Skeletal muscle tissue (tissue), 4 donors: ENCODE measurements around the gene ADGRF5. TPM values are rescaled to one million over a fixed set of nuclear protein-coding genes. Genes with fewer than 3 reads are reported as not detected.
A peak's percentile ranks its signal among the peaks of the same experiment; 100 is the strongest.

Source experiments
- H3K27ac ChIP-seq: one replicate; pipeline ENCODE4 v1.7.0; 2013; ENCODE audit warnings: mild to moderate bottlenecking, low read depth, low read length, inconsistent platforms
- H3K27me3 ChIP-seq, 3 donors: one replicate each; pipeline ENCODE4 v1.7.0; 2013; ENCODE audit warnings: low read length in 3 of 3; ENCODE audit not compliant: control insufficient read depth in 3 of 3, insufficient read depth in 3 of 3
- H3K36me3 ChIP-seq, 3 donors: one replicate each; pipeline ENCODE4 v1.7.0; 2013; ENCODE audit warnings: low read length in 3 of 3; ENCODE audit not compliant: control insufficient read depth in 3 of 3, insufficient read depth in 3 of 3
- H3K4me1 ChIP-seq, 3 donors: one replicate each; pipeline ENCODE4 v1.7.0; 2013; ENCODE audit warnings: low read length in 3 of 3, mild to moderate bottlenecking in 3 of 3; ENCODE audit not compliant: control insufficient read depth in 3 of 3, insufficient read depth in 3 of 3
- H3K4me3 ChIP-seq, 3 donors: one replicate each; pipeline ENCODE4 v1.7.0; 2013; ENCODE audit warnings: low read length in 3 of 3
- H3K9ac ChIP-seq, 3 donors: one replicate each; pipeline ENCODE4 v1.7.0; 2013; ENCODE audit warnings: low read length in 3 of 3, mild to moderate bottlenecking in 3 of 3, moderate library complexity in 2 of 3, low read depth in 1 of 3
- H3K9me3 ChIP-seq, 3 donors: one replicate each; pipeline ENCODE4 v1.7.0; 2013; ENCODE audit warnings: low read length in 3 of 3; ENCODE audit not compliant: control insufficient read depth in 3 of 3
- total RNA-seq: library from RNA; depleted of rRNA; stranded (reverse); fragments of >200 nt; gene quantifications from one replicate; pipeline ENCODE4 v1.2.3, GENCODE V29; 2014
- donor health status: Osteomylitis.

Gene ADGRF5
- total RNA-seq, 1 donor from 2014 or later = 26.1 TPM

DNA sequence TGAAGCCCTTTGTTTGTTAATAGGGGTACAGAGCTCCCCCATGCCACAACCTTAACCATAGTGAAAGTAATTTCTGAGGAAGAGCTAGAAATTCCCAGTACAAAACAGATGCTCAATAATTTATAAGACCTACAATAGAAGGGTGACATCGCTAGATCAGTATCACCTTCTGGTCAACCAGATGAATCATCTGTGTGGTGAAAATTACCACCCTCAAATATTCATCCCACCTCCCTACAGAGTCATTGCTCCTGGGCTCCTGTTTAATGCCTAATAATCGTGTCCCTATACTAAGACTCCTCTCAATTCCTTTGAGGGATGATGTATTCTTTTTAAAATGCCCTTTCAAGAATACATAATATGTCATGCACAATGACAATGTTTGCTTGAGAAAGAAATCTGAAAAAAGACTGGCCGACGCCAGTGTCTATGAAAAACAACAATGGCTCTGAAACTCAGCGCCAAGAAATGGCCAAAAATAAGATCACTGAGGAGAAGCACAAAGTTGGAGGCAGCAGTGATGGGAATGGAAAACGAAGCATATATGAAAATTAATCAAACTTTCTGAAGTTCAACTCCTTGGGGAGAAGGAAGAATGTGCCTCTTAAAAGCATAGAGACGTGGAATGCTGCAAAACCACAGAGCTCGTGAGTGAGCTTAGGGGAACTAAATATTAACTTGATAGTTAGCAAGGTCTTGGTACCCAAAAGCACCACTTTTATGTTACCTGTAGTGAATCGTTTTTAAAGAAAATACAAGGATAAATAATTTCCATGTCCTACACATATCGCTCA is 11.0 kb upstream of the ADGRF5 start:
- peak overlapping the region; percentile 12 for H3K27ac ChIP-seq
- no peak overlapping the region for H3K9ac ChIP-seq
- peaks cover 11 to 19% (median 11%) of the 10 kb centered on the region in 3 donors for H3K4me1 ChIP-seq

DNA sequence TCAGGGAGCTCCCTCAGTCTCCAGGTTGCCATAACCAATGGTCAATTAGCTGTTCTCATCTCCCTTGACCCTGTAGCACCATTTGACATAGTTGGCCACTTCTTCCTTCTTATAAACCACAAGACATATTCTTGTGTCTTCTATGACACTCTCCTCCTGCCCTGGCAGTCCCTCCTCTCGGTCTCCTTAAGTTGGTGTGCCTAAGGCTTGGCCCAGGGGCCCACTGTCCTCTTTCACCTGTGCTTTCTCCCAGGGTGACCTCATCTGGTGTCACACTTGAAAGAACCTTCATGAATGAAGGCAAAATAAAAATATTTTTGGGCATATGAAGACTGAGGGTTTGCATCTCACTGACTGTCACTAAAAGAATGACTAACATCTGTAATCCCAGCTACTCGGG is 9.7 kb upstream of the ADGRF5 start:
- Histone ChIP-seq H3K4me3 (no peak overlapping the region), H3K36me3 (no peaks in the 10 kb centered on the region), H3K27me3 (no peaks in the 10 kb centered on the region), H3K9me3 (no peaks in the 10 kb centered on the region), H3K9ac (no peak overlapping the region), H3K27ac (no peak overlapping the region), H3K4me1 (peaks cover 3 to 11% (median 11%) of the 10 kb centered on the region in 3 donors)

More for the DNA sequence above, 11.0 kb upstream of the ADGRF5 start:
- no peaks in the 10 kb centered on the region for H3K36me3 ChIP-seq
- H3K4me3 ChIP-seq = peak overlapping the region in 1 of 3 donors; percentile 19
- H3K9me3 ChIP-seq = no peaks in the 10 kb centered on the region
- H3K27me3 ChIP-seq = no peaks in the 10 kb centered on the region

DNA sequence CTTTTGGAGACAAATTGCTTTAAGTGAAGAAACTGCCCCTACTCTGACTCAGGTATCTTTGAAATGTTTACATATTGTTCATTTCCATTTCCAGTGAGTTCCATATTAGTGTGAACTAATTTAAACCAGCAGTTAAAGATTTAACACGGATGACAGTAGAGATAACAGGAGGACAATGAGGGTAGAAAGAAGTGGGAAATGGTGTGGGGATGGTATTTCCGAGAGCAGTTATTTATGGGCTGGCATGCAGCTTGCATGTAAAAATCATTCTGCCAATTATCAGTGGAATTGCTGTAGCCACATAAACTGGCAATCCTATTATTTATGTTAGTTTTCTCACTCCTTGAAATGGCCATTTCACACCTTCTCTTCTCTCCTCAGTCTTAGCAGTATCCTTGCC is 8.6 kb upstream of the ADGRF5 start:
- H3K27me3 ChIP-seq = no peaks in the 10 kb centered on the region
- no peaks in the 10 kb centered on the region for H3K36me3 ChIP-seq
- no peak overlapping the region for H3K9ac ChIP-seq
- no peaks in the 10 kb centered on the region for H3K9me3 ChIP-seq
- H3K4me1 ChIP-seq = peaks cover 3 to 11% (median 9%) of the 10 kb centered on the region in 3 donors
- H3K27ac ChIP-seq = no peak overlapping the region
- H3K4me3 ChIP-seq = no peak overlapping the region

DNA sequence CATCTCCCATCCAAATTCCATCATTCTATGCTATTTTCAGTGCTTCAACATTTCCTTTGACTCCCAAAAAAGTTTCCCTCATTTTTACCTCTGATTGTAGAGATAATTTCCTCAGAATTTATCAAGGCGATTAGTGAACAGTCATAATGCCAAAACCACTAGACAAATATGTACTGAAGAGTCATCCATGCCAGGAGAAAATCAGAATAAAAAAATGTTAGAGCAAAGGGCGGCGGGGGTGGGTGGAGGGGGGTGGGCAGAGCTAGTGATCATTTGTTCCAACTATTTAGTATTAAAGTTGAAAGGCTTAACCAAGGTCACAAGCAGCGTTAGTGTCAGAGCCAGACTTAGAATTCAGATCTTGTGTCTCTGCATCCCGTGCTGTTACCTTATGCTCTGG is 5.3 kb upstream of the ADGRF5 start:
- Histone ChIP-seq H3K9ac (no peak overlapping the region), H3K4me3 (no peak overlapping the region), H3K27ac (no peak overlapping the region), H3K27me3 (no peaks in the 10 kb centered on the region), H3K4me1 (peaks cover 2 to 14% (median 9%) of the 10 kb centered on the region in 3 donors), H3K9me3 (no peaks in the 10 kb centered on the region), H3K36me3 (no peaks in the 10 kb centered on the region)

- Histone ChIP-seq H3K4me1 (peaks cover 2 to 14% (median 9%) of the 10 kb centered on the region in 3 donors), H3K9me3 (no peaks in the 10 kb centered on the region), H3K27ac (no peak overlapping the region), H3K36me3 (no peaks in the 10 kb centered on the region), H3K27me3 (no peaks in the 10 kb centered on the region), H3K4me3 (no peak overlapping the region), H3K9ac (no peak overlapping the region)
Observed at GRCh38 chr6:46926481-46926880, 4.7 kb upstream of the ADGRF5 start.

DNA sequence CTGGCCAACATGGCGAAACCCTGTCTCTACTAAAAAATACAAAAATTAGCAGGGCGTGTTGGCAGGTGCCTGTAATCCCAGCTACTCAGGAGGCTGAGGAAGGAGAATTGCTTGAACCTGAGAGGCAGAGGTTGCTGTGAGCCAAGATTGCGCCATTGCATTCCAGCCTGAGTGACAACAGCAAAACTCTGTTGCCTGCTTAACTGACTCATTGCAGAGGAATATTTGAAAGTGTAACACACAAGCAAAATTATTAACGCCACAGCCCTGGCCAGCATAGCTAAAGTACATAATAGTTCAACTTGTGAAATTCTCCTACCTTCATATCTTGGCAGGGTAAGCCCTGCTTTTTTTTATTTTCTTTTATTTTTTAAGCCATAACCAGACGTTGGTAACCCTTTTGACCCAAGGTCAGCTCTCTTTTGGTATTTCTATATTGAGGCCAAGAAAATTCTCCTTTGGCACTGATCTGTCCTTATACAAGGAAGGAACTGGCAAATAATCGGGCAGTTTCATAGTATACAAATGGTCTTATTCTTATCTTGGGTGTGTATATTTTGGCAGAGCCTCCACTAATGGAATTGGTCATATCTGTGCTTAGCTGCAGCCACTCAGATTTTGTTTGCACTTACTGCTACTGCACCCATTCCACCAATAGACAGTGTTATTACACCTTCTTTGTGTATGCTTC is 4.0 kb upstream of the ADGRF5 start:
- no peak overlapping the region for H3K4me3 ChIP-seq
- H3K27me3 ChIP-seq = no peaks in the 10 kb centered on the region
- H3K4me1 ChIP-seq = peaks cover 2 to 14% (median 9%) of the 10 kb centered on the region in 3 donors
- H3K36me3 ChIP-seq = no peaks in the 10 kb centered on the region
- no peaks in the 10 kb centered on the region for H3K9me3 ChIP-seq
- no peak overlapping the region for H3K9ac ChIP-seq
- no peak overlapping the region for H3K27ac ChIP-seq

DNA sequence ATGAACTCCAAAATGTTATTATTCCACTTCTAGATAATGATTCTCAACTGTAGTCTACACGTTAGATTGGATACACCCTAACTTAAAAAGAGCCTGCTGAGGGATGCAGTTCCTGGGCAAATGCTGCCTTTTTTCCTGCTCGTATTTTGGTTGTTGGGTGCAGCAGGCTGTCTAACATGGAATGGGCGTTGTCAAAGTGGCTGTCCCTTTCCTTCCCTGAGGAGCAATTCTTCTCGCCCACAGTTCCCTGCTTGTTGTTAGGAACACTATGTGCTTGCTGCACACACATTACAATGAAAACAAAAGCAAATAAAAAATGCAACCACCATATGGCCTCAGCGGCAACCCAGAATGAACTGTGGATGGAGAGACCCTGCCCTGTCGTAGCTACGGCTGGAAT is 1.7 kb upstream of the ADGRF5 start:
- H3K9me3 ChIP-seq = no peaks in the 10 kb centered on the region
- H3K27ac ChIP-seq = peak overlapping the region; percentile 75
- peaks cover 2 to 14% (median 9%) of the 10 kb centered on the region in 3 donors for H3K4me1 ChIP-seq
- no peak overlapping the region for H3K9ac ChIP-seq
- H3K27me3 ChIP-seq = no peaks in the 10 kb centered on the region
- H3K36me3 ChIP-seq = no peaks in the 10 kb centered on the region
- no peak overlapping the region for H3K4me3 ChIP-seq

DNA sequence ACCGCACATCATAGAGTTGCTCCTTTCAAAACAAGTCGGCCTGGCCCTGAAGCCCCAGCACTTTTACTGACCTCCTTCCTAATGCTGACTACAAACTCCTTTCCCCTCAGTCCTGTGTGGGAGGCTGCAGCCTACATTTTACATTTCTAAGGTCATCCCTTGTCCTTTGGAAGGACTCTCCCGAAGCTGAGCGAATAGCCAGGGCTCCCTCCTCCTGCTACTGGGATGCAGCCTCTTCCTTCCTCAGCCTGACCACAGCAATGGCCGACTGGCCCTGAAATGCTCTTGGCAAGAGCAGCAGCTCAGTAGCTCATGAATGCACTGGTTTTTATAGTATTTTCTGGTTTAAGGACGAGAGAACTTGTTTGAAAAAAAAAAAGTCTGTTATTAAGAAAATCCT is 679 bp downstream of the ADGRF5 start:
- Histone ChIP-seq H3K27me3 (no peaks in the 10 kb centered on the region), H3K9ac (peak overlapping the region; percentile 29 to 72 (median 59)), H3K4me3 (peak overlapping the region; percentile 48 to 72 (median 67)), H3K9me3 (no peaks in the 10 kb centered on the region), H3K36me3 (no peaks in the 10 kb centered on the region), H3K4me1 (peaks cover 2 to 14% (median 4%) of the 10 kb centered on the region in 3 donors), H3K27ac (peak overlapping the region; percentile 75)

- peak overlapping the region; percentile 42 for H3K27ac ChIP-seq
- H3K27me3 ChIP-seq = no peaks in the 10 kb centered on the region
- H3K9ac ChIP-seq = peak overlapping the region in 1 of 3 donors; percentile 20
- peak overlapping the region in 2 of 3 donors; percentile 4 to 51 for H3K4me3 ChIP-seq
- H3K36me3 ChIP-seq = no peaks in the 10 kb centered on the region
- H3K9me3 ChIP-seq = no peaks in the 10 kb centered on the region
- H3K4me1 ChIP-seq = peaks cover 0 to 6% (median 4%) of the 10 kb centered on the region in 3 donors
Observed at GRCh38 chr6:46918806-46919205, 2.9 kb downstream of the ADGRF5 start.

DNA sequence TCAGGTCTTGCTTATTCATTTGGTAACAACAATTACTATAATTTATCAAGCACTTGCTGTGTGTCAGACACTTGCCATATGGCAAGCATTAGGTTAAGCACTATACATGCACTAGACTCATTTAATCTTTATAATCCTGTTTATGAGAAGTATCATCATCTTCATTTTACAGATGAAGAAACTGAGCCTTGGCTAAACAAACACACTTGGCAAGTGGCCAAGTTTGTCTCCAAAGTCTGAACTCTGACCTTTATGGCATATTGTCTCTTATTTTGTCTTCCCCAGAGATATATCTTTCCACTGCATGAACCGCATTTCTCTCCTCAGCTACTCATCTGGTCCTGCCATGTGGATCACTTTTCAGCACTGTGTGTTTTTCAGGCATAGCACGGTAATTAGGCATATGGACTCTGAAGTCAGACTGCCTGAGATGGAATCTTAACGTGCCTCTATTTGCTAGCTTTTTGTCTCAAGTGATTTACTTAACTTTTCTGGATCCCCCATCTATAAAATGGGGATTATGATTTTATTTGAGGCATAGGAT is 4.7 kb downstream of the ADGRF5 start:
- Histone ChIP-seq H3K9me3 (no peaks in the 10 kb centered on the region), H3K27me3 (no peaks in the 10 kb centered on the region), H3K4me3 (no peak overlapping the region), H3K9ac (no peak overlapping the region), H3K27ac (no peak overlapping the region), H3K36me3 (no peaks in the 10 kb centered on the region), H3K4me1 (peaks cover 0 to 6% (median 2%) of the 10 kb centered on the region in 3 donors)
